Measurements from ENCODE around the gene CPOX.
A peak's percentile ranks its signal among the peaks of the same experiment; 100 is the strongest.
"Not testable (repeated sequence)": the region's sequence is repeated elsewhere in the genome, so short reads cannot be mapped to it uniquely, and the experiment has no call there.

The CPOX gene

GRCh38 chr3:98593046-98593936 lies at the start of gene CPOX:
TSS of gene CPOX (minus strand) at chr3:98593611. CDS start at chr3:98593504, 107 bp downstream.
- Histone ChIP-seq H3K4me3 (ENCODE audit: low read depth, low read length) (peak within 1 kb of the TSS; percentile 67), H3K9me3 (ENCODE audit: control insufficient read depth, low read length) (no peaks in the 10 kb centered on the region), H2AFZ (peak within 1 kb of the TSS; percentile 89), H3K27me3 (ENCODE audit: control insufficient read depth, insufficient read depth, low read length) (no peaks in the 10 kb centered on the region), H3K27ac (peak within 1 kb of the TSS; percentile 51), H3K79me2 (no peaks in the 10 kb centered on the region), H3K4me2 (ENCODE audit: low read length) (peak within 1 kb of the TSS; percentile 89), H3K9ac (no peak within 1 kb of the TSS), H3K4me1 (no peaks in the 10 kb centered on the region), H3K36me3 (ENCODE audit: control insufficient read depth, insufficient read depth, low read length) (no peaks in the 10 kb centered on the region)
- no peak for TF ChIP-seq CTCF (IDR thresholded peaks at IDR 0.05)

GRCh38 chr3:98642769-98643168 lies 49.4 kb upstream of the CPOX start:
- not testable (repeated sequence) for H3K27me3 ChIP-seq (ENCODE audit: control insufficient read depth, insufficient read depth, low read length); H3K4me2 ChIP-seq (ENCODE audit: low read length); H3K9ac ChIP-seq; H3K79me2 ChIP-seq; H3K4me3 ChIP-seq (ENCODE audit: low read depth, low read length); H3K27ac ChIP-seq; H3K9me3 ChIP-seq (ENCODE audit: control insufficient read depth, low read length); H3K4me1 ChIP-seq; H3K36me3 ChIP-seq (ENCODE audit: control insufficient read depth, insufficient read depth, low read length); H2AFZ ChIP-seq

- H3K4me1 ChIP-seq; H3K4me3 ChIP-seq (ENCODE audit: low read depth, low read length); H3K27ac ChIP-seq; H3K4me2 ChIP-seq (ENCODE audit: low read length); H3K27me3 ChIP-seq (ENCODE audit: control insufficient read depth, insufficient read depth, low read length); H3K36me3 ChIP-seq (ENCODE audit: control insufficient read depth, insufficient read depth, low read length); H3K9ac ChIP-seq; H2AFZ ChIP-seq; H3K9me3 ChIP-seq (ENCODE audit: control insufficient read depth, low read length); H3K79me2 ChIP-seq: not testable (repeated sequence)
Measured at GRCh38 chr3:98641756-98642155, 48.3 kb upstream of the CPOX start.

GRCh38 chr3:98638515-98638914 lies 45.1 kb upstream of the CPOX start:
- not testable (repeated sequence) for H3K79me2 ChIP-seq; H3K36me3 ChIP-seq (ENCODE audit: control insufficient read depth, insufficient read depth, low read length); H3K4me3 ChIP-seq (ENCODE audit: low read depth, low read length); H3K27ac ChIP-seq; H3K27me3 ChIP-seq (ENCODE audit: control insufficient read depth, insufficient read depth, low read length); H3K4me1 ChIP-seq; H3K4me2 ChIP-seq (ENCODE audit: low read length); H3K9ac ChIP-seq; H2AFZ ChIP-seq; H3K9me3 ChIP-seq (ENCODE audit: control insufficient read depth, low read length)

GRCh38 chr3:98630416-98630815 lies 37.0 kb upstream of the CPOX start:
- TF ChIP-seq CTCF (IDR thresholded peaks at IDR 0.05), result no peak
- Histone ChIP-seq H2AFZ (no peak overlapping the region), H3K9ac (no peak overlapping the region), H3K9me3 (ENCODE audit: control insufficient read depth, low read length) (no peaks in the 10 kb centered on the region), H3K27me3 (ENCODE audit: control insufficient read depth, insufficient read depth, low read length) (no peaks in the 10 kb centered on the region), H3K27ac (no peak overlapping the region), H3K4me3 (ENCODE audit: low read depth, low read length) (no peak overlapping the region), H3K36me3 (ENCODE audit: control insufficient read depth, insufficient read depth, low read length) (no peaks in the 10 kb centered on the region), H3K79me2 (no peaks in the 10 kb centered on the region), H3K4me1 (no peaks in the 10 kb centered on the region), H3K4me2 (ENCODE audit: low read length) (no peak overlapping the region)

- TF ChIP-seq CTCF (IDR thresholded peaks at IDR 0.05), result no peak
- no peak overlapping the region for H3K4me3 ChIP-seq (ENCODE audit: low read depth, low read length)
- H3K4me1 ChIP-seq, result no peaks in the 10 kb centered on the region
- H2AFZ ChIP-seq, result no peak overlapping the region
- H3K9ac ChIP-seq, result no peak overlapping the region
- H3K36me3 ChIP-seq (ENCODE audit: control insufficient read depth, insufficient read depth, low read length), result no peaks in the 10 kb centered on the region
- H3K4me2 ChIP-seq (ENCODE audit: low read length), result no peak overlapping the region
- no peak overlapping the region for H3K27ac ChIP-seq
- H3K79me2 ChIP-seq, result no peaks in the 10 kb centered on the region
- H3K9me3 ChIP-seq (ENCODE audit: control insufficient read depth, low read length), result no peaks in the 10 kb centered on the region
- no peaks in the 10 kb centered on the region for H3K27me3 ChIP-seq (ENCODE audit: control insufficient read depth, insufficient read depth, low read length)
Measured at GRCh38 chr3:98628317-98628716, 34.9 kb upstream of the CPOX start.

Measured in parathyroid adenoma (tissue), 2 donors.